Measurements from ENCODE around the gene CLIC4. TPM values are rescaled to one million over a fixed set of nuclear protein-coding genes. Genes with fewer than 3 reads are reported as not detected.

The CLIC4 gene
- total RNA-seq, 2 donors from 2014 or later, result 236 to 265 TPM

GRCh38 chr1:24858277-24858676 lies 113.0 kb downstream of the CLIC4 start:
- no peaks in the 10 kb centered on the region for H3K36me3 ChIP-seq
- H3K9me3 ChIP-seq, result no peaks in the 10 kb centered on the region
- no peak overlapping the region for H3K27ac ChIP-seq
- DNase-seq (ENCODE audit: low spot score), result no peak
- TF ChIP-seq CTCF (IDR thresholded peaks at IDR 0.05), result no peak
- no peaks in the 10 kb centered on the region for H3K27me3 ChIP-seq
- no peaks in the 10 kb centered on the region for H3K4me1 ChIP-seq
- H3K4me3 ChIP-seq, result no peak overlapping the region

- TF ChIP-seq CTCF (IDR thresholded peaks at IDR 0.05), result no peak
- no peaks in the 10 kb centered on the region for H3K27me3 ChIP-seq
- H3K4me3 ChIP-seq, result no peak overlapping the region
- H3K4me1 ChIP-seq, result no peaks in the 10 kb centered on the region
- H3K27ac ChIP-seq, result no peak overlapping the region
- no peaks in the 10 kb centered on the region for H3K36me3 ChIP-seq
- no peak for DNase-seq (ENCODE audit: low spot score)
- no peaks in the 10 kb centered on the region for H3K9me3 ChIP-seq
Observed at GRCh38 chr1:24859063-24860010, 114.1 kb downstream of the CLIC4 start.

- Histone ChIP-seq H3K27me3 (no peaks in the 10 kb centered on the region), H3K36me3 (no peaks in the 10 kb centered on the region), H3K9me3 (no peaks in the 10 kb centered on the region), H3K4me3 (no peak overlapping the region), H3K27ac (no peak overlapping the region), H3K4me1 (no peaks in the 10 kb centered on the region)
- TF ChIP-seq CTCF (IDR thresholded peaks at IDR 0.05), result no peak
- DNase-seq (ENCODE audit: low spot score), result no peak
Observed at GRCh38 chr1:24860841-24861240, 115.6 kb downstream of the CLIC4 start.

- H3K4me1 ChIP-seq, result no peaks in the 10 kb centered on the region
- no peak overlapping the region for H3K4me3 ChIP-seq
- no peaks in the 10 kb centered on the region for H3K9me3 ChIP-seq
- no peaks in the 10 kb centered on the region for H3K27me3 ChIP-seq
- H3K36me3 ChIP-seq, result no peaks in the 10 kb centered on the region
- H3K27ac ChIP-seq, result no peak overlapping the region
- DNase-seq (ENCODE audit: low spot score), result no peak
- TF ChIP-seq CTCF (IDR thresholded peaks at IDR 0.05), result no peak
Observed at GRCh38 chr1:24861821-24862727, 116.8 kb downstream of the CLIC4 start.

GRCh38 chr1:24862775-24863483 lies 117.7 kb downstream of the CLIC4 start:
- no peaks in the 10 kb centered on the region for H3K4me1 ChIP-seq
- no peak for DNase-seq (ENCODE audit: low spot score)
- H3K27me3 ChIP-seq, result no peaks in the 10 kb centered on the region
- no peak overlapping the region for H3K27ac ChIP-seq
- no peak for TF ChIP-seq CTCF (IDR thresholded peaks at IDR 0.05)
- H3K36me3 ChIP-seq, result no peaks in the 10 kb centered on the region
- no peak overlapping the region for H3K4me3 ChIP-seq
- H3K9me3 ChIP-seq, result no peaks in the 10 kb centered on the region

All from right atrium auricular region (tissue), 2 donors.